Measurements from ENCODE around the gene OTX2.

OTX2 gene

DNA sequence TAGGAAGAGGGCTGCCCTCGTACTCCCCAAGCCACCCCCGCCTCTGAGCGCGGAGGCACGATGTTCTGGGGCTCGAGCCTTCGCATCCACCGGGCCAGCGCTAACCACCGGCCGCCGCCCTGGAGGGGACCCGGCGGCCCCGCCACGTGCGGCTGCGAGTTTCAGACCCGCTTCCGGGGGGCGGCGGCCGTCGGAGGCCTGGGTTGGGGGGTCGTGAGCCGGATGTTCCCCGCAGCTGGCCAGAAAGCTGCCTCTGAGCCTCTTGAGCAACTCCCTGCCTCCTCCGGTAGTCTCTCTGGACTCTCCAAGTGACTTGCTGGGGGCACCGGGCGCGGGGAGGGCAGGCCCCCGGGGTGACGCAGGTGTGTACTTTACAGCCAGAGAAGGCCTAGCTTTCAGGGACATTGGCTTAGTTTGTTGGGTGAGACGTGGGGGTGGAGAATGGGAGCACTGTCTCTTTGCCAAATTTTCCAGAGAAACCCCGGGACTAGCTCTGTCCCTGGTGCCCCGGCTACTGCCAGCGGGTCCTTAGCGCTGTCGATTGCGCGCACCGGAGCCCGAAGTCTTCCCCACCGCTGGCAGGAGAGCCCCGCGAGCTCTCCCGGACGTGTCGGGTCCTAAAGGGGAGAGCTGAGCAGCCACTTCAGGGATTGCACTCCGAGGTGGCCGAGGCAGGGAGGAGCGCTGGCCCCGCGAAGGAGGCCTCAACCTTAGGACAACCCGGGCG lies 15.6 kb downstream of the OTX2 start:
- no peak for DNase-seq

DNA sequence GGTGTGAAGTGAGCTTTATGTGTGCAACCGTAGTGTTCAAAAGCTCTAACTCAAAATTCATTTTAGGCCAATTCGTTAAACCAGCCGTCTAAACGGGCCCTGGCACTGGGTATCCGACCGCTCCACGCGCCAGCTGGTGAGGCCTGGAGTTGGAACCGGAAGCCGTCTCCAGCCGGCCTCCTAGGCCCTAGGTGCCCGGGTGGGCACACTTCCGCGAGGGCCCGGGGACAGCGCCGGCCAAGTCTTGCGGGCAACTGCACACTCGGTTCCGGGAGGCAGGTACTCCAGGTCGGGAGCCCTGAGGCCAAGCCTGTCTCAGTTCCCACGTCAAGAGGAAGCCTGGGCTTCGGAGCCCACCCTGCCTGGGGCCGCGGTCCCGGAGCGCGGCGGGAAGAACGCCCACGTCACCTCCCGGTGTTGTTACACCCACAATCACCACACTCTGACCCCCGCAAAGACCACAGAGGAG lies 16.2 kb downstream of the OTX2 start:
- DNase-seq, result no peak

DNA sequence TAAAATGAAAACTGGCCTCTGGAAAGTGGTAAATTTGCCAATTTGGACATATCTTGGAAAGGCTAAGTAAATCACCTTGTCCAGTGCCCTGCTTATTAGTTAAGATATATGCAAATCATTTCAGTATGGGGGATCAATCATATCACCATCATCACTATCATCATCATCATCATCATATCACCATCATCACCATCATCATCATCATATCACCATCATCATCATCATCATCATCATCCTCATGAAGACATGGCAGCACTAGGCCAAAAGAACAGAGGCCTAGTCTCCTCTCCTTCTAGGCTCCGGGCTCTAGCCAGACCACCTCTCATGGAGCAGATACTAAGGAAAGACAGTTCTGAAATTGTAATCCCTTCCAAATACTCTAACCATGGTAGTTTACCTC lies 20.3 kb downstream of the OTX2 start:
- DNase-seq, result no peak

DNA sequence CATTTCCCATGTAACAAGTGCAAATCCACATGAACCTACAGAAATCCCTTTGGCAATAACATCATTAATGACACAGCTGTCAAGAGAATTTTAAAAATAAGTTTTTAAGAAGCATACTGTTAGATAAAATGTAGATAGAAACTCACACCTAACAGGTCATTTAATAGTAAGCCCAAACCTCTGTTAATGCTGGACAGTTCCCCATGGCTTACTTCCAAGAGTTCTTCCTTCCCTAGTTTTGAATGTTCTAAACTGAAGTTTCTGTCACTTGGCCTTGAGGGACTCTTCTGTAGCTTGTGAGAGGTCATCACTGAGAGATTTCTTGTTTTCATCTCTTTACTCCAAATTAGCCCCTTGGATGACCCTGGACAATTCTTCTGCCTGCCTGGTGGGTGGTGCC lies 22.7 kb downstream of the OTX2 start:
- no peak for DNase-seq

DNA sequence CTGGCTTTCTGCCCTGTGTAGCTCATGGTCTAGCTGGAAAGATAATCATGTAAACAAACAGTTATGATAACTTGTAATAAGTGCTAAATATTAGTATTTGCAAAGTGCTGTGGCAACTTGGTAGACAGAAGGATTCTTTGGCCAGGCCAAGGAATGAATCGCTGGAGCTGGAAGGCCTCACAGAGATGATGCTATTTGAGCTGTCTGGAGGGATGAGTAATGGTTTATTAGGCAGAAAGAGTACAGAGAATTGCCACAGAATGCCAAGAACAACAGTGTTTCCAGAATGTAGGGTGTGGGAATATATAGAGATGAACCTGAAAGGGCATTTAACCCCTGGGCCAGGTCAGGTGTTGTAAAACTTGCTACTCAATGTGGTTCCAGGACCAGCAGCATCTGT lies 27.6 kb downstream of the OTX2 start:
- DNase-seq, result no peak

DNA sequence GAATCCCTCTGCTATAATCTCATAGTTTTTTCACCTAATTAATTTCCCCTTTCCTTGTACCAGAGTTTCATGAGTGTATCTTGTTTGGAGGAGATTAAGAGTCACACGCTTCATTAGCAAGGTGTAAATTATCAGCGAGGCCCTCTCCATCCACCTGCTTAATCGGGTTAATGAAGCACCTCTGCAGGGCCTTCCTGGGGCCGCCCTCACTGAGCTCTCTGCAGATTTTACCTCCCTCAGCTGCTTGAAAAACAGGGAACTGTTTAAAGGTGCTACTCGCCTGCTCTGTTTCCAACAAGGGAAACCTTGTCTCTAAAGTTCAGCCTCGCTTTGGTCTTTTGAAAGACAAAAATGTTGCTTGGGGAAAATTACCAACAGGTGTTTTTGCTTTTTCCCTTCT lies 35.8 kb downstream of the OTX2 start:
- no peak for DNase-seq

DNA sequence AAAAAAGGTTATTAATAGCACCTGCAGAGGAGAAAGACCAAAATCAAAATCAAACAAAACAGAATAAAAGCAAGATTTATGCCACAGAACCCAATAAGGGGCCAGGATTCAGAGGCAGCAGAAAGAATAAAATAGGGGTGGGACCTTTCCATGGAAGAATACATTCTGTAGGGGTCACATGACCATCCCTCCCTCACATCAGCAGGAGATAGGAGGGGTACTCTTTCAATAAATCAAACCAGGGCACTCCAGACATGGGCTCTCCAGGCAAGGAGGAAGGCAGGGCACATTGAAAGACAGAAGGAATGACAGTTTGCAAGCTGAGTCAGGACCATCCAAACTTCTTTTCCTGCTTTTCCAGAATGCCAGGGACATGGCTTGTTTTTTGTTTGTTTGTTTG lies 39.8 kb downstream of the OTX2 start:
- DNase-seq, result no peak

DNA sequence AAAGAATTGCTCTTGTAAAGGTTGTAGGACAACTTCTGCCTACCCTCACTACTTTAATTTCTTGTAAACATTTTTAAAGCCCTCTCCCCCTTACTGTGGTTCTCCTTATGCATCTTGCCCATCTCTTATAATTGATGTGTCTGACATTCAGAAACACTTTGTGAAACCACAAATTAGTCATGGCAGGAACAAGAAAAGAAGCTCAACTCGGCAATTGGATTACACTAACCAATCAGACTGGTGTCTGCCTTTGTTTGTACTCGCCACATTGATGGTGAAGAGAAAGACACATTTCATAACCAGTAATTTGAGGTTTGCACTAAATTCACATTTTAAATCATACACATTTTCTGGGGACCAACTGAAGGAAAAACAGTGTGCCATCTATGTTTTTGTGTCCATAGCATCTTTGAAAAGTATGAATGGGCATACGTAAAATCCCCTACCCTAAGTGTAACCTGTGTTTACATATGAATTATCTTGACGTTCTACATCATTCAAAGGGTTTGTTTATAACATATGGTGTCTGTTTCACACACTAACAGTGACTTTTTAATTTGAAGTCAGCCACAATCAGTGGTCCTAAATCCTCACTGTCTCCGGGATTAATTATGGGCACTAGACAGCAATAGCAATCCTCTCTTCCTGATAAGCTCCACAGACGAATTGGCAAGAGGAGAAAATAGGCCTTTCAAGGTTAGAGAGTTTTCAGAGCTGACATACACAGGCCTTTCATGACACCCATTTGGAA lies 49.9 kb downstream of the OTX2 start:
- no peak for DNase-seq

DNA sequence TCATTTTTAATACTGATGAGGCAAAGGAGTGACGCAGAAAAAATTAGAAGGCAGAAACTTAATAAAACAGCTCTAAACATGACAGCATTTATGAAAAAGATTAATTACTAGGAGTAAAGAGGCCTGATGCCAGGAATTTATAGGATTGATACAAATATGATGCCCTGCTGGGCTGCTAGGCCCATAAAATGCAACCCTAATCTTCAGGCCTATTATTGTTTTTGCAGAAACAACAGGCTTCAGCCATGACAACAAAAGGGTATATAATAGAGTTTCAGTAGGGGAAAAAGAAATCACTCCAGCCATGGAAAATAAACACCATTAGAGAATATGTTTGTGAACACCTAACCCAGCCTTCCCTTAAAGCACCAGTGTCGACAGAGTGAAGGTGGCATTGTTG lies 50.6 kb downstream of the OTX2 start:
- DNase-seq, result no peak

DNA sequence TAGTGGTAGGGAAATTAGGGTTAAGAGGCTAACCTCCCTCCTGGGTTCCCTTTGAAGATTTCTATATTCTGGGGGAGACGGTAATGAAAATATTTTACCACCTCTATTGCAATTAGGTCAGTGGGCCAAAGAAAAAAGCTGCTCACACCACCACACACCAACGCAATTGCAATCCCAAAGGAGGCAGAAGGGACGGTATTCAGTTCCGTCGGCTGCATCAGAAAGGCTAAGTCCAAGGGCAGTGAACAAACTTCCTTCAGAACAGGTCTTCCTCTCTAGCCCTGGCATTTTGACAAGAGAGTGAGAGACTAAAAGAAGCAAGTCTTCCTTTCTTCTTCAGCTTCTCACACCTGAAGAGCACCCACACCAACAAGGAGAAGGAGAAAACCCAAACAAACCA lies 51.2 kb downstream of the OTX2 start:
- DNase-seq, result no peak

DNA sequence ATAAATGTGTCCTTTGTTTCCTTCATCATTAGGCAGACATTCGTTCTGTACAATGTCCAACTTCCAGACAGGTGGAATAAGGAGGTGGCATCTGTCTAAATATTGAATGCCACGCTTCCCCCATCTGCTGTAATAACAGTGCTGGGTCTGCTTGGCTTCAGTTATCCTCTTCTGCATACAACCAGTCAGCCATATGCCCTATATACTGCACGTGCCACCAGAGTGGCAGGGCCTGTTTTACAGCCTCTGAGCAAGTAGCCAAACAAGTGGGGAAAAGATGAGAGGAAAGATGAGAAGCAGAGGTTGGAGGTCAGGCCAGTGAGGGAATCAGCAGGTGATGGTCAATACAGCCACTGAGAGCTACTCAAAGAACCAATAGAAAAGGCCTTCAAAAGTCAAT lies 55.4 kb downstream of the OTX2 start:
- no peak for DNase-seq

DNA sequence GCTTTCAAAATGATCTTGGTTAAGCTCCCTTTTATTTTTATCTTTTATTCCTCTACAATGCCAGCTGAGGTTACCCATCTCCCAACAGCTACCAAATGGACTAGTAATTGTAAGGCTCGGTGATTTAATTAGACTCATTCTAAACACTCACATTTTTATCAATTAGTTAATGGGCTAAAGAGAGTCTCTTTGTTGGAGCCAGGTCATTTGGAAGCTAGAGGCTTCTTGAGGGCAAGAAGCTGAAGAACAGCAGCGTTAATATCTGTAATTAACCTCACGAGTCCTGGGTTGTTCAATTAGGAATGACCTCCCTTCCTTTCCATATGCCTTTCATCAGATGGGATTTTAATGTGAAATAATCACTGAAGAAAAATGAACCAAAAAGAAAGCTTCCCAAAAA lies 56.9 kb downstream of the OTX2 start:
- no peak for DNase-seq

DNA sequence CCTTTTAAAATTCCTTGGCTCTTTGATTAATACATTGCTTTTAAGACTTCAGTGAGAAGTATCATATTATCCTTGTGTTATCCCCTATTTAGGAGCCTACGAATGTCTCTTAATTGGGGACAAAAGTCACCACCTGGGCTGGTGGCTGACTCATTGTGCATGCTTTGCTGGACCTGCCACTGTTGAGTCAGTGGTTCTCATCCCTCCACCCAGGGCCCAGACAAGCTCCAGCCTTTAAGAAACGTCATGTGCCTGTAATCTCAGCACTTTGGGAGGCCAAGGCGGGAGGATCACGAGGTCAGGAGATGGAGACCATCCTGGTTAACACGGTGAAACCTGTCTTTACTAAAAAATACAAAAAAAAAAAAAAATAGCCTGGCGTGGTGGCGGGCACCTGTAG lies 57.9 kb downstream of the OTX2 start:
- DNase-seq, result no peak

DNA sequence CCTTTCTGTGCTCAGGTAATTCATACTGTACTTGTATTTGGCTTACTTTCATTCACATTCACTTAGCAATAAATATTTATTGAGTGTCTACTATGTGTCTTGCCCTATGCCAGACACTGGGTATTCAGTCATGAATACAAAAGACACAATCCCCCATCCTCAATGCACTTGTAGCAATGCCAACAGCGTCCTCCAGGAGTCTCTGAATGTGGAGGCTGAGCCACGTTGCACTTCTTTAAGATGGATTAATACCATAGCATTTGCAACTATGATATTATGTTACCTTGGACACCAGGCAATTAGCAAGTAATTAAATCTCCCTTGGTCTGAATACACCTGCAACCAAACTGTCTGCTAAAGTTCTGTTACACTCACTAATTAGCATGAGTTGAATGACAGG lies 58.8 kb downstream of the OTX2 start:
- no peak for DNase-seq

Measured in CD4-positive, alpha-beta T cell treated with Interleukin-12 subunit alpha and Interleukin-12 subunit beta, for 1 hour (primary cell).